Thyroid gland (tissue), 4 donors: ENCODE data around the gene FAM53B.

Experiments
- CTCF ChIP-seq, 6 experiments: fragments of 200-600 bp in 3 of 6; fragments of 450-650 bp in 3 of 6; sonication (generic) in 3 of 6; IDR thresholded peaks; one replicate each; pipeline ENCODE4 v1.5.1; 2016 to 2019; ENCODE audit warnings: antibody characterized with exemption in 6 of 6, mild to moderate bottlenecking in 2 of 6, inconsistent platforms in 1 of 6, moderate library complexity in 1 of 6
- POLR2A ChIP-seq, 2 donors: fragments of 450-650 bp; IDR thresholded peaks; one replicate each; pipeline ENCODE4 v1.6.1; 2017; ENCODE audit warnings: antibody characterized with exemption in 2 of 2, mild to moderate bottlenecking in 2 of 2, moderate library complexity in 1 of 2

- TF ChIP-seq CTCF (IDR thresholded peaks at IDR 0.05): no peak
- no peak for TF ChIP-seq POLR2A (IDR thresholded peaks at IDR 0.05)
Measured at GRCh38 chr10:124678557-124679240, 65.5 kb downstream of the FAM53B start.
